DOHH2 (cell line): ENCODE data around the gene TPCN2.

Experiments used
- H3F3A ChIP-seq: fragments of 200-600 bp; sonication (generic), shearing (Covaris generic); 2 replicates; pipeline ENCODE4 v1.6.0; 2016; ENCODE audit warnings: antibody characterized with exemption, mild to moderate bottlenecking; ENCODE audit not compliant: control insufficient read depth, insufficient read depth
- H3K27ac ChIP-seq: fragments of 200-600 bp; sonication (generic); 2 replicates; pipeline ENCODE4 v1.5.1; 2014; ENCODE audit warnings: low read depth, mild to moderate bottlenecking, low read length, moderate library complexity
- H3K27me3 ChIP-seq: fragments of 200-600 bp; sonication (generic); 2 replicates; pipeline ENCODE4 v1.6.1; 2014; ENCODE audit warnings: mild to moderate bottlenecking, low read length, mixed read lengths; ENCODE audit not compliant: control insufficient read depth
- H3K36me3 ChIP-seq: fragments of 200-600 bp; sonication (generic); 2 replicates; pipeline ENCODE4 v1.6.1; 2014; ENCODE audit warnings: mild to moderate bottlenecking, low read length, moderate library complexity, mixed read lengths; ENCODE audit not compliant: control insufficient read depth
- H3K4me1 ChIP-seq: fragments of 200-600 bp; sonication (generic); 2 replicates; pipeline ENCODE4 v1.6.1; 2014; ENCODE audit warnings: mild to moderate bottlenecking, low read length, mixed read lengths; ENCODE audit not compliant: control insufficient read depth
- H3K4me2 ChIP-seq: fragments of 200-600 bp; sonication (generic); 2 replicates; pipeline ENCODE4 v1.6.0; 2014; ENCODE audit warnings: mild to moderate bottlenecking, low read length, moderate library complexity
- H3K4me3 ChIP-seq: fragments of 200-600 bp; sonication (generic); 2 replicates; pipeline ENCODE4 v1.5.1; 2014; ENCODE audit warnings: mild to moderate bottlenecking, low read length, mixed read lengths
- H3K79me2 ChIP-seq: fragments of 200-600 bp; sonication (generic); 2 replicates; pipeline ENCODE4 v1.6.1; 2014; ENCODE audit warnings: mild to moderate bottlenecking, low read length, mixed read lengths; ENCODE audit not compliant: control insufficient read depth
- H3K9me2 ChIP-seq: fragments of 200-600 bp; sonication (generic); replicated peaks from 2 replicates; pipeline ENCODE4 v1.6.1; 2014; ENCODE audit warnings: mild to moderate bottlenecking, low read length, mixed read lengths; ENCODE audit not compliant: control insufficient read depth
- H3K9me3 ChIP-seq: fragments of 200-600 bp; sonication (generic); 2 replicates; pipeline ENCODE4 v1.6.1; 2014; ENCODE audit warnings: antibody characterized with exemption, low read length, mixed read lengths; ENCODE audit not compliant: control insufficient read depth, insufficient read depth
- H4K20me1 ChIP-seq: fragments of 200-600 bp; sonication (generic); 2 replicates; pipeline ENCODE4 v1.6.0; 2014; ENCODE audit warnings: low read depth, mild to moderate bottlenecking, antibody characterized with exemption, low read length, moderate library complexity; ENCODE audit not compliant: control insufficient read depth, insufficient read depth
- EZH2phosphoT487 ChIP-seq: fragments of 200-600 bp; sonication (generic); IDR thresholded peaks from 2 replicates; pipeline ENCODE4 v1.6.1; 2017; ENCODE audit warnings: borderline replicate concordance, mild to moderate bottlenecking, antibody characterized with exemption, low read length, moderate library complexity, mixed read lengths
- TF ChIP-seq, protein P1 (sequence below): fragments of 200-600 bp; sonication (generic); IDR thresholded peaks from one replicate; pipeline ENCODE4 v1.5.1; 2014; ENCODE audit warnings: antibody characterized with exemption, mild to moderate bottlenecking, low read depth, low read length; ENCODE audit not compliant: poor library complexity, severe bottlenecking

TPCN2 gene

DNA sequence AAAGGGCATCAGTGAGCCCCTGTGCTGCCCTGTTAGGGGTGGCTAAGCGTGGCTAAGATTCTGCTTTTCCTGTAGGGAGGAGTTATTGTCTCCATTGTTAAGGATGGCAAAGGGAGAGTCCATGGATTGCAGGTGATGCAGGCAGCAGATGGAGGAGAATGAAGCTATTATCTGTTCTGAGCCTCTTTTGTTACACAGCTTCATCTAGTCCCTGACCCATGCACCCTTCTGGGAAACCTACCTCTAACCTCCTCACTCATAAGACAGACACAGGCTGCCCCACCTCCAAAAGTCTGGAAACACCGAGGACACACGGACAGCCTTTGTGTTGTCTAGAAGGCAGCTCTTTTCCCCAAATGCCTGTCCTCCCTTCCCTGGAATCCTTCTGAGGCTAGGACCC is 120.7 kb downstream of the TPCN2 start:
- H3K4me2 ChIP-seq: no peak overlapping the region
- no peaks in the 10 kb centered on the region for H3K9me2 ChIP-seq
- H4K20me1 ChIP-seq: no peaks in the 10 kb centered on the region
- H3K4me3 ChIP-seq: no peak overlapping the region
- H3K36me3 ChIP-seq: no peaks in the 10 kb centered on the region
- no peaks in the 10 kb centered on the region for H3F3A ChIP-seq
- H3K27me3 ChIP-seq: peaks cover 11% of the 10 kb centered on the region
- no peaks in the 10 kb centered on the region for H3K79me2 ChIP-seq
- H3K27ac ChIP-seq: no peak overlapping the region
- H3K4me1 ChIP-seq: no peaks in the 10 kb centered on the region
- H3K9me3 ChIP-seq: no peaks in the 10 kb centered on the region
- no peak for TF ChIP-seq EZH2phosphoT487
- TF ChIP-seq, protein P1, sequence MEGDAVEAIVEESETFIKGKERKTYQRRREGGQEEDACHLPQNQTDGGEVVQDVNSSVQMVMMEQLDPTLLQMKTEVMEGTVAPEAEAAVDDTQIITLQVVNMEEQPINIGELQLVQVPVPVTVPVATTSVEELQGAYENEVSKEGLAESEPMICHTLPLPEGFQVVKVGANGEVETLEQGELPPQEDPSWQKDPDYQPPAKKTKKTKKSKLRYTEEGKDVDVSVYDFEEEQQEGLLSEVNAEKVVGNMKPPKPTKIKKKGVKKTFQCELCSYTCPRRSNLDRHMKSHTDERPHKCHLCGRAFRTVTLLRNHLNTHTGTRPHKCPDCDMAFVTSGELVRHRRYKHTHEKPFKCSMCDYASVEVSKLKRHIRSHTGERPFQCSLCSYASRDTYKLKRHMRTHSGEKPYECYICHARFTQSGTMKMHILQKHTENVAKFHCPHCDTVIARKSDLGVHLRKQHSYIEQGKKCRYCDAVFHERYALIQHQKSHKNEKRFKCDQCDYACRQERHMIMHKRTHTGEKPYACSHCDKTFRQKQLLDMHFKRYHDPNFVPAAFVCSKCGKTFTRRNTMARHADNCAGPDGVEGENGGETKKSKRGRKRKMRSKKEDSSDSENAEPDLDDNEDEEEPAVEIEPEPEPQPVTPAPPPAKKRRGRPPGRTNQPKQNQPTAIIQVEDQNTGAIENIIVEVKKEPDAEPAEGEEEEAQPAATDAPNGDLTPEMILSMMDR: no peak

DNA sequence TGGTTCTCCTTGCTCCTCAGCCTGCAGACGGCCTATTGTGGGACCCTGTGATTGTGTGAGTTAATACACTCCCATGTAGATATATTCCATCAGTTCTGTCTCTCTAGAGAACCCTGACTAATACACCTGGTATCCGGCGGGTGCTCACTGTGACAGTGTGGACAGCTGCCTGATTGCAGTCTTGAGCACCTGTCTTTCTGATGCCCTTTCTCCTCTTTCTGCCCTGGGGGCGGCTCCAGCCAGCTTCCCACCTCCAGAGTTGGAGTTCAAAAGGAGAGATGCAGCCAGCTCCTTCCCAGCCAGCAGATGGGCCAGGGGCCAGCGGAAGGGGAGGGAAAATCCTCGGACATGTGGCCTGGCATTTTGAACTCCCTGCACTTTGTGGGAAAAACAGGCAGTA is 122.0 kb downstream of the TPCN2 start:
- H3K27me3 ChIP-seq: peaks cover 8% of the 10 kb centered on the region
- no peak overlapping the region for H3K4me2 ChIP-seq
- no peaks in the 10 kb centered on the region for H3K79me2 ChIP-seq
- TF ChIP-seq, protein P1: no peak
- TF ChIP-seq EZH2phosphoT487: no peak
- H4K20me1 ChIP-seq: no peaks in the 10 kb centered on the region
- no peaks in the 10 kb centered on the region for H3K36me3 ChIP-seq
- no peaks in the 10 kb centered on the region for H3K4me1 ChIP-seq
- no peak overlapping the region for H3K27ac ChIP-seq
- no peak overlapping the region for H3K4me3 ChIP-seq
- H3K9me2 ChIP-seq: no peaks in the 10 kb centered on the region
- no peaks in the 10 kb centered on the region for H3F3A ChIP-seq
- H3K9me3 ChIP-seq: no peaks in the 10 kb centered on the region

DNA sequence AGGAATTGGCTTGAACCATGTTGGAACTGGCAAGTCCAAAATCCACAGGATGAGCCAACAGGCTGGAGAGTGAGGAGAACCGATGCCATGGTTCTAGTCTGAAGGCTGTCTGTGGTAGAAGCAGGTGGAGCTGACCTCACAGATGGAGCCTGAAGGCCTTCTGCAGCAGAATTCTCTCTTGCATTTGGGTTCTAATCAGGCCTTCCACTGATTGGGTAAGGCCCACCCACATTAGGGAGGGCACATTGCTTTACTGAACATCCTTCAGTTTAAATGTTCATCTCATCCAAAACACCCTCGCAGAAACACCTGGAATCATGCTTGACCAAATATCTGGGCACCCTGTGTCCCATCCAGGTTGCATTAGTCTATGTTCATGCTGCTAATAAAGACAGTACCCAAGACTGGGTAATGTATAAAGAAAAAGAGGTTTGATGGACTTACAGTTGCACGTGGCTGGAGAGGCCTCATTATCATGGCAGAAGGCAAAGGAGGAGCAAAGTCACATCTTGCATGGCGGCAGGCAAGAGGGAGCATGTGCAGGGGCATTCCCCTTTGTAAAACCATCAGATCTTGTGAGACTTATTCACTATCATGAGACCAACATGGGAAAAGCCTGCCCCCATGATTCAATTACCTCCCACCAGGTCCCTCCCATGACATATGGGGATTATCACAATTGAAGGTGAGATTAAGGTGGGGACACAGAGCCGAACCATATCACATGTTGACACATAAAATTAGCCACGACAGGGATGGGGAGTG is 122.9 kb downstream of the TPCN2 start:
- H3K4me3 ChIP-seq: no peak overlapping the region
- H3K4me1 ChIP-seq: no peaks in the 10 kb centered on the region
- H3K9me3 ChIP-seq: no peaks in the 10 kb centered on the region
- H3K27me3 ChIP-seq: no peaks in the 10 kb centered on the region; the same call in 1 of the 2 replicates
- H3F3A ChIP-seq: no peaks in the 10 kb centered on the region
- no peaks in the 10 kb centered on the region for H3K9me2 ChIP-seq
- no peak overlapping the region for H3K4me2 ChIP-seq
- no peaks in the 10 kb centered on the region for H3K79me2 ChIP-seq
- no peak overlapping the region for H3K27ac ChIP-seq
- H3K36me3 ChIP-seq: no peaks in the 10 kb centered on the region
- no peak for TF ChIP-seq EZH2phosphoT487
- TF ChIP-seq, protein P1: no peak
- no peaks in the 10 kb centered on the region for H4K20me1 ChIP-seq
